HCT116 (cell line): ENCODE data around the gene ACCS. TPM values are rescaled to one million over a fixed set of nuclear protein-coding genes. Genes with fewer than 3 reads are reported as not detected.

ENCODE experiments used
- ATAC-seq: fragments of 200-7000 bp; cut with Tn5 transposase; 2 replicates; pipeline ENCODE4 v1.9.1; 2020; ENCODE audit warnings: mild to moderate bottlenecking, moderate library complexity
- BruUV-seq: library from RNA; stranded (reverse); fragments of 400-500 nt; replicated peaks from 2 replicates; lab custom pipeline; 2021; lab: Mats Ljungman, UMichigan
- CTCF ChIA-PET: fragments of 300-600 bp; sonication (Branson Sonifier 250); formaldehyde crosslinking; loops from one replicate; lab custom pipeline; 2021; ENCODE audit warnings: antibody characterized with exemption; lab: Charles Lee
- POLR2A ChIA-PET: fragments of 300-600, 350-600 bp; sonication (Branson Sonifier 250); formaldehyde crosslinking; loops from one replicate; lab custom pipeline; 2021; ENCODE audit warnings: antibody characterized with exemption; lab: Charles Lee
- RAD21 ChIA-PET, 2 experiments: fragments of 300-600 bp; sonication (Branson Sonifier 250); formaldehyde crosslinking; loops; one replicate each; lab custom pipeline; 2023; ENCODE audit warnings: low total read pairs in 2 of 2; ENCODE audit not compliant: uncharacterized antibody in 2 of 2, unreplicated experiment in 2 of 2, low non-redundant PET in 1 of 2; lab: Charles Lee
- DNase-seq: peaks from one replicate; pipeline ENCODE4 v3.0.0-alpha.2; 2010; ENCODE audit warnings: low read depth, low spot score
- H2AFZ ChIP-seq: fragments of 200-600 bp; shearing (Covaris generic), sonication (generic); 2 replicates; pipeline ENCODE4 v1.6.1; 2017; ENCODE audit warnings: low read depth, mixed run types, mixed read lengths, antibody characterized with exemption, low read length; ENCODE audit not compliant: poor library complexity, severe bottlenecking
- H3K27ac ChIP-seq: 2 replicates; pipeline ENCODE4 v1.5.1; 2012; ENCODE audit warnings: low read depth, low read length
- H3K27me3 ChIP-seq: fragments of 200-600 bp; sonication (generic); 2 replicates; pipeline ENCODE4 v1.6.1; 2016; ENCODE audit warnings: mixed run types, low read length, mixed read lengths; ENCODE audit not compliant: insufficient read depth
- H3K36me3 ChIP-seq, 2 experiments: fragments of 200-500 bp in 1 of 2; fragments of 200-600 bp in 1 of 2; sonication (Bioruptor generic) in 1 of 2; sonication (generic) in 1 of 2; 2 replicates each; pipeline versions ENCODE4 v1.5.1 to v1.6.1; 2014 to 2016; ENCODE audit warnings: low read length in 2 of 2, inconsistent platforms in 1 of 2, mixed read lengths in 1 of 2, mixed run types in 1 of 2; ENCODE audit not compliant: insufficient read depth in 2 of 2, control insufficient read depth in 1 of 2
- H3K4me1 ChIP-seq, 2 experiments: fragments of 200-600 bp in 1 of 2; sonication (generic) in 1 of 2; 2 replicates each; pipeline versions ENCODE4 v1.5.1 to v1.6.1; 2012 to 2017; ENCODE audit warnings: low read length in 2 of 2, inconsistent platforms in 1 of 2, mild to moderate bottlenecking in 1 of 2, mixed read lengths in 1 of 2, mixed run types in 1 of 2, moderate library complexity in 1 of 2; ENCODE audit not compliant: insufficient read depth in 2 of 2, control insufficient read depth in 1 of 2
- H3K4me2 ChIP-seq: fragments of 200-600 bp; sonication (generic); 2 replicates; pipeline ENCODE4 v1.6.1; 2017; ENCODE audit warnings: mixed run types, low read length, mixed read lengths
- H3K4me3 ChIP-seq, 2 experiments: fragments of 200-600 bp in 1 of 2; sonication (generic) in 1 of 2; replicated peaks in 1 of 2; 2 replicates each; pipeline ENCODE4 v1.5.1; 2011 to 2016; ENCODE audit warnings: low read length in 2 of 2, control low read depth in 1 of 2, low read depth in 1 of 2, mild to moderate bottlenecking in 1 of 2, mixed read lengths in 1 of 2, mixed run types in 1 of 2
- H3K79me2 ChIP-seq: fragments of 200-600 bp; sonication (generic); 2 replicates; pipeline ENCODE4 v1.6.1; 2017; ENCODE audit warnings: mild to moderate bottlenecking, mixed run types, low read length, moderate library complexity, mixed read lengths; ENCODE audit not compliant: insufficient read depth
- H3K9ac ChIP-seq: fragments of 200-600 bp; sonication (generic); 2 replicates; pipeline ENCODE4 v1.6.1; 2016; ENCODE audit warnings: low read length, mixed read lengths
- H3K9me2 ChIP-seq: fragments of 200-600 bp; sonication (generic), shearing (Covaris generic); 2 replicates; pipeline ENCODE4 v1.6.1; 2017; ENCODE audit warnings: mixed run types, mild to moderate bottlenecking, moderate library complexity; ENCODE audit not compliant: insufficient read depth
- H3K9me3 ChIP-seq, 2 experiments: fragments of 200-500 bp in 1 of 2; fragments of 200-600 bp in 1 of 2; sonication (Bioruptor generic) in 1 of 2; sonication (generic) in 1 of 2; 2 replicates each; pipeline ENCODE4 v1.6.1; 2014 to 2017; ENCODE audit warnings: low read length in 2 of 2, mixed read lengths in 2 of 2, inconsistent platforms in 1 of 2, low read depth in 1 of 2, mild to moderate bottlenecking in 1 of 2, mixed run types in 1 of 2, moderate library complexity in 1 of 2; ENCODE audit not compliant: control insufficient read depth in 1 of 2, insufficient read depth in 1 of 2
- H4K20me1 ChIP-seq: fragments of 200-600 bp; sonication (generic), shearing (Covaris generic); 2 replicates; pipeline ENCODE4 v1.6.1; 2017; ENCODE audit warnings: mixed run types, mild to moderate bottlenecking, moderate library complexity; ENCODE audit not compliant: insufficient read depth
- ATF3 ChIP-seq: IDR thresholded peaks from 2 replicates; pipeline ENCODE4 v1.6.1; 2012
- CBX3 ChIP-seq: IDR thresholded peaks from 2 replicates; pipeline ENCODE4 v1.6.1; 2012; ENCODE audit warnings: low read depth
- CTCF ChIP-seq, 3 experiments: fragments of 200-600 bp in 1 of 3; sonication (generic) in 1 of 3; IDR thresholded peaks in 2 of 3; conservative IDR thresholded peaks in 1 of 3; 2 replicates each; pipeline ENCODE4 v1.5.1; 2012 to 2017; ENCODE audit warnings: low read depth in 2 of 3, low read length in 2 of 3, antibody characterized with exemption in 1 of 3, borderline replicate concordance in 1 of 3, control low read depth in 1 of 3, mild to moderate bottlenecking in 1 of 3, mixed read lengths in 1 of 3, mixed run types in 1 of 3, moderate library complexity in 1 of 3; ENCODE audit not compliant: insufficient read depth in 1 of 3
- ELF1 ChIP-seq: IDR thresholded peaks from 2 replicates; pipeline ENCODE4 v1.6.1; 2012; ENCODE audit warnings: low read depth, borderline replicate concordance
- FOSL1 ChIP-seq: IDR thresholded peaks from 2 replicates; pipeline ENCODE4 v1.6.1; 2012; ENCODE audit warnings: low read depth
- MAX ChIP-seq: IDR thresholded peaks from 2 replicates; pipeline ENCODE4 v1.6.1; 2012
- RAD21 ChIP-seq: IDR thresholded peaks from 2 replicates; pipeline ENCODE4 v1.6.1; 2012; ENCODE audit warnings: low read depth, mild to moderate bottlenecking
- SIN3A ChIP-seq: IDR thresholded peaks from 2 replicates; pipeline ENCODE4 v1.6.1; 2012; ENCODE audit warnings: low read depth
- SP1 ChIP-seq: IDR thresholded peaks from 2 replicates; pipeline ENCODE4 v1.6.1; 2012; ENCODE audit warnings: low read depth
- YY1 ChIP-seq: IDR thresholded peaks from 2 replicates; pipeline ENCODE4 v1.6.1; 2011; ENCODE audit warnings: low read length, low read depth, moderate library complexity, mild to moderate bottlenecking; ENCODE audit not compliant: insufficient replicate concordance; ENCODE audit errors: extremely low read depth
- ZBTB33 ChIP-seq: IDR thresholded peaks from 2 replicates; pipeline ENCODE4 v1.6.1; 2011; ENCODE audit warnings: mild to moderate bottlenecking, low read length, moderate library complexity; ENCODE audit not compliant: insufficient replicate concordance; ENCODE audit errors: extremely low read depth
- ZNF274 ChIP-seq: fragments of 200-500 bp; sonication (Bioruptor generic); IDR thresholded peaks from 2 replicates; pipeline ENCODE4 v1.6.1; 2014; ENCODE audit warnings: mild to moderate bottlenecking, low read depth, low read length, inconsistent platforms
- intact Hi-C: fragments of 100-400 bp; cut with micrococcal nuclease; formaldehyde crosslinking; loops from 2 replicates; pipeline ENCODE4 v1.10.0; 2022
- total RNA-seq: library from RNA; stranded (reverse); gene quantifications from one replicate; pipeline ENCODE4 v1.2.1, GENCODE V29; 2021; ENCODE audit not compliant: unreplicated experiment

Gene ACCS
- total RNA-seq, 1 experiment from 2014 or later, result 13.2 TPM

GRCh38 chr11:44128729-44129128 is 62.7 kb downstream of the ACCS start (continued):
- no peak for TF ChIP-seq ATF3

GRCh38 chr11:44130751-44131150 is 64.7 kb downstream of the ACCS start:
- POLR2A ChIA-PET, result no interaction called here
- CTCF ChIA-PET, result no interaction called here
- Histone ChIP-seq H3K79me2 (no peaks in the 10 kb centered on the region), H3K27me3 (no peaks in the 10 kb centered on the region), H3K9me2 (no peaks in the 10 kb centered on the region), H4K20me1 (no peaks in the 10 kb centered on the region), H3K9me3 (no peaks in the 10 kb centered on the region), H3K36me3 (peaks cover 0 to 22% of the 10 kb centered on the region in 2 experiments; a peak in 2 of 4 replicates), H3K9ac (no peak overlapping the region), H3K4me1 (no peaks in the 10 kb centered on the region)
- no peak for DNase-seq
- intact Hi-C loops, result loop anchor here (10.0 kb wide), 1 partner anchor 154 kb away; no protein-coding TSS in a partner anchor
- RAD21 ChIA-PET, result no interaction called here
- no peak for TF ChIP-seq FOSL1
- no peak for TF ChIP-seq ZNF274
- no peak for TF ChIP-seq MAX
- no peak for TF ChIP-seq CTCF (IDR thresholded peaks at IDR 0.05 in 2 of 3, conservative IDR thresholded peaks at IDR 0.05 in 1 of 3; ENCODE audit: borderline replicate concordance in 1 of 3, insufficient read depth in 1 of 3, low read depth in 2 of 3, low read length in 2 of 3)
- TF ChIP-seq YY1, result no peak
- TF ChIP-seq RAD21, result no peak
- no peak for TF ChIP-seq CBX3
- no peak for TF ChIP-seq SP1
- TF ChIP-seq ELF1, result no peak
- TF ChIP-seq SIN3A, result no peak
- TF ChIP-seq ZBTB33, result no peak
- no peak for TF ChIP-seq ATF3
- TF ChIP-seq, all 23 proteins: peak for 0
- Histone ChIP-seq H3K4me2 (no peak overlapping the region), H3K27ac (no peak overlapping the region), H2AFZ (no peak overlapping the region), H3K4me3 (no peak overlapping the region)
- no peak for ATAC-seq
- BruUV-seq, result no TSS peak
